ENCODE data around the gene ZBTB5. TPM values are rescaled to one million over a fixed set of nuclear protein-coding genes. Genes with fewer than 3 reads are reported as not detected.

Gene ZBTB5
- total and polyA plus RNA-seq, 9 of the 15 experiments (the other 6 are each of a cell fraction or from before 2014, with no cell fraction given): 2.3 to 43.2 (median 15.5) TPM

DNA sequence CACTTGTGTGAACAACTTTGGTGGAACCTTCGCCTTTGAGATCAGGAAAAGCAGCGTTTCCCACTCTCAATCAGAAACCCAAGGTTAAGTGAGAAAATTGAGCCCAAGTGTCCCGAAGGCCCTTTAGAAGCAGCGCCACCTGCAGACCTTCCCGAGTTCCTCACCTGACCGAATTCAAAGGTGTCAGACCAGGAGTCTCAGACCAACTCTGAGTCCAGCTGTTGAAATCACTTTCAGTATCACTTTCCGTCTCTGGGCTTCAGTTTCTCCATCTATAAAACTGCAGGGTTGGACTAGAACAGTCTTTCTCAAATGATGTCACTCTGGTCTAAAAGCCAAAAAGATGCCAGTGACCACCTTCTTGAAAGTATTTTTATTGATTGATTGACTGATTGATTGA is 74.5 kb downstream of the ZBTB5 start (continued):
- no peak for TF ChIP-seq SP1 (CRISPR knock-in tag; IDR thresholded peaks at IDR 0.05)
- no peak for TF ChIP-seq CEBPB (tag; IDR thresholded peaks at IDR 0.05)
- TF ChIP-seq MTA3 (IDR thresholded peaks at IDR 0.05; ENCODE audit: borderline replicate concordance): no peak
- no peak for TF ChIP-seq CBX1 (IDR thresholded peaks at IDR 0.05; ENCODE audit: low read depth)
- TF ChIP-seq L3MBTL2 (IDR thresholded peaks at IDR 0.05): 0 out of 2 replicates have a peak, but pooled peaks have one; percentile 19
- TF ChIP-seq, protein P1, sequence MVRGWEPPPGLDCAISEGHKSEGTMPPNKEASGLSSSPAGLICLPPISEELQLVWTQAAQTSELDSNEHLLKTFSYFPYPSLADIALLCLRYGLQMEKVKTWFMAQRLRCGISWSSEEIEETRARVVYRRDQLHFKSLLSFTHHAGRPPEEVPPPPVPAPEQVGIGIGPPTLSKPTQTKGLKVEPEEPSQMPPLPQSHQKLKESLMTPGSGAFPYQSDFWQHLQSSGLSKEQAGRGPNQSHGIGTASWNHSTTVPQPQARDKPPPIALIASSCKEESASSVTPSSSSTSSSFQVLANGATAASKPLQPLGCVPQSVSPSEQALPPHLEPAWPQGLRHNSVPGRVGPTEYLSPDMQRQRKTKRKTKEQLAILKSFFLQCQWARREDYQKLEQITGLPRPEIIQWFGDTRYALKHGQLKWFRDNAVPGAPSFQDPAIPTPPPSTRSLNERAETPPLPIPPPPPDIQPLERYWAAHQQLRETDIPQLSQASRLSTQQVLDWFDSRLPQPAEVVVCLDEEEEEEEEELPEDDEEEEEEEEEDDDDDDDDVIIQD (CRISPR knock-in tag; IDR thresholded peaks at IDR 0.05): no peak
- TF ChIP-seq IRF2 (CRISPR knock-in tag; IDR thresholded peaks at IDR 0.05): no peak
- no peak for TF ChIP-seq CREB3 (tag; conservative IDR thresholded peaks at IDR 0.05; ENCODE audit: low read depth)
- TF ChIP-seq NR4A1 (CRISPR knock-in tag; IDR thresholded peaks at IDR 0.05): no peak
- TF ChIP-seq NR4A1 (tag; IDR thresholded peaks at IDR 0.05): no peak
- TF ChIP-seq, protein P2, sequence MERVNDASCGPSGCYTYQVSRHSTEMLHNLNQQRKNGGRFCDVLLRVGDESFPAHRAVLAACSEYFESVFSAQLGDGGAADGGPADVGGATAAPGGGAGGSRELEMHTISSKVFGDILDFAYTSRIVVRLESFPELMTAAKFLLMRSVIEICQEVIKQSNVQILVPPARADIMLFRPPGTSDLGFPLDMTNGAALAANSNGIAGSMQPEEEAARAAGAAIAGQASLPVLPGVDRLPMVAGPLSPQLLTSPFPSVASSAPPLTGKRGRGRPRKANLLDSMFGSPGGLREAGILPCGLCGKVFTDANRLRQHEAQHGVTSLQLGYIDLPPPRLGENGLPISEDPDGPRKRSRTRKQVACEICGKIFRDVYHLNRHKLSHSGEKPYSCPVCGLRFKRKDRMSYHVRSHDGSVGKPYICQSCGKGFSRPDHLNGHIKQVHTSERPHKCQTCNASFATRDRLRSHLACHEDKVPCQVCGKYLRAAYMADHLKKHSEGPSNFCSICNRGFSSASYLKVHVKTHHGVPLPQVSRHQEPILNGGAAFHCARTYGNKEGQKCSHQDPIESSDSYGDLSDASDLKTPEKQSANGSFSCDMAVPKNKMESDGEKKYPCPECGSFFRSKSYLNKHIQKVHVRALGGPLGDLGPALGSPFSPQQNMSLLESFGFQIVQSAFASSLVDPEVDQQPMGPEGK (CRISPR knock-in tag; IDR thresholded peaks at IDR 0.05; ENCODE audit: borderline replicate concordance): no peak
- peak; percentile 42; the same call in 1 of the 2 replicates for TF ChIP-seq SPI1 (IDR thresholded peaks at IDR 0.05; ENCODE audit: borderline replicate concordance, low read depth, low read length)
- TF ChIP-seq RB1 (IDR thresholded peaks at IDR 0.05; ENCODE audit: low read depth): peak; percentile 39; the same call in 1 of the 2 replicates
- peak; percentile 67 for TF ChIP-seq SMC3 (conservative IDR thresholded peaks at IDR 0.05; ENCODE audit: insufficient read depth, low read depth, low read length)
- TF ChIP-seq ZNF12 (CRISPR knock-in tag; IDR thresholded peaks at IDR 0.05): no peak
- TF ChIP-seq ZNF217 (CRISPR knock-in tag; IDR thresholded peaks at IDR 0.05): no peak
- peak; percentile 40 to 76; a peak in 3 of 4 replicates for TF ChIP-seq RAD21 (CRISPR knock-in tag; conservative IDR thresholded peaks at IDR 0.05 in 1 of 2, IDR thresholded peaks at IDR 0.05 in 1 of 2)
- 0 out of 4 replicates have a peak, but pooled peaks of 1 of the 2 experiments have one; percentile 3 for TF ChIP-seq NRF1 (conservative IDR thresholded peaks at IDR 0.05 in 1 of 2, IDR thresholded peaks at IDR 0.05 in 1 of 2)
- TF ChIP-seq CTCF (IDR thresholded peaks at IDR 0.05 in 2 of 3, conservative IDR thresholded peaks at IDR 0.05 in 1 of 3; ENCODE audit: insufficient read depth in 2 of 3, low read depth in 1 of 3, low read length in 3 of 3): peak; percentile 82 to 84 (median 83)

All from K562 (cell line).